Central memory CD4-positive, alpha-beta T cell (primary cell): ENCODE results near the gene NT5DC4.

Experiments
- DNase-seq: peaks from one replicate; pipeline ENCODE4 v3.0.0; 2022
- total RNA-seq, 3 experiments: gene quantifications; one replicate each; lab custom pipeline; 2026; lab: John Stamatoyannopoulos, UW

Gene NT5DC4
- 0 reads per million in 3 experiments for total RNA-seq

- DNase-seq: no peak
Measured at GRCh38 chr2:112720785-112721184, at the start of gene NT5DC4. Gene NT5DC4 (plus strand): TSS chr2:112721020. CDS start chr2:112721080, 60 bp downstream.

- no peak for DNase-seq
Measured at GRCh38 chr2:112671801-112672200, 49.0 kb upstream of the NT5DC4 start.

- DNase-seq: no peak
Measured at GRCh38 chr2:112673008-112673407, 47.8 kb upstream of the NT5DC4 start.

GRCh38 chr2:112674229-112674628, 46.6 kb upstream of the NT5DC4 start:
- no peak for DNase-seq

- no peak for DNase-seq
Measured at GRCh38 chr2:112679484-112679883, 41.3 kb upstream of the NT5DC4 start.

- DNase-seq: no peak
Measured at GRCh38 chr2:112680666-112681101, 40.1 kb upstream of the NT5DC4 start.

- no peak for DNase-seq
Measured at GRCh38 chr2:112682101-112682500, 38.7 kb upstream of the NT5DC4 start.

- no peak for DNase-seq
Measured at GRCh38 chr2:112683550-112684414, 37.0 kb upstream of the NT5DC4 start.

GRCh38 chr2:112684415-112684775, 36.4 kb upstream of the NT5DC4 start:
- DNase-seq: no peak

GRCh38 chr2:112685271-112685884, 35.4 kb upstream of the NT5DC4 start:
- no peak for DNase-seq

GRCh38 chr2:112686348-112687217, 34.2 kb upstream of the NT5DC4 start:
- DNase-seq: no peak

GRCh38 chr2:112687522-112687921, 33.3 kb upstream of the NT5DC4 start:
- no peak for DNase-seq

GRCh38 chr2:112688086-112688880, 32.5 kb upstream of the NT5DC4 start:
- no peak for DNase-seq

- peak; percentile 56 for DNase-seq
Measured at GRCh38 chr2:112690853-112691401, 29.9 kb upstream of the NT5DC4 start.

- DNase-seq: no peak
Measured at GRCh38 chr2:112691881-112692281, 28.9 kb upstream of the NT5DC4 start.

- peak; percentile 46 for DNase-seq
Measured at GRCh38 chr2:112692495-112692911, 28.3 kb upstream of the NT5DC4 start.

GRCh38 chr2:112692918-112693317, 27.9 kb upstream of the NT5DC4 start:
- no peak for DNase-seq

GRCh38 chr2:112693596-112693995, 27.2 kb upstream of the NT5DC4 start:
- no peak for DNase-seq

GRCh38 chr2:112694182-112694581, 26.6 kb upstream of the NT5DC4 start:
- DNase-seq: no peak

GRCh38 chr2:112698834-112699515, 21.8 kb upstream of the NT5DC4 start:
- DNase-seq: no peak

- DNase-seq: no peak
Measured at GRCh38 chr2:112699984-112700667, 20.7 kb upstream of the NT5DC4 start.
